Panc1 (cell line): ENCODE data around the gene NFKB1. TPM values are rescaled to one million over a fixed set of nuclear protein-coding genes. Genes with fewer than 3 reads are reported as not detected.

Source experiments
- ATAC-seq: fragments of 200-7000 bp; cut with Tn5 transposase; 2 replicates; pipeline ENCODE4 v1.9.1; 2020; ENCODE audit warnings: mild to moderate bottlenecking, moderate library complexity
- BruUV-seq: library from RNA; stranded (reverse); fragments of 400-500 nt; replicated peaks from 2 replicates; lab custom pipeline; 2021; lab: Mats Ljungman, UMichigan
- CTCF ChIA-PET: fragments of 300-600 bp; sonication (Branson Sonifier 250); formaldehyde crosslinking; loops from one replicate; lab custom pipeline; 2022; ENCODE audit warnings: antibody characterized with exemption; lab: Charles Lee
- POLR2A ChIA-PET: fragments of 300-600 bp; sonication (Branson Sonifier 250); formaldehyde crosslinking; loops from one replicate; lab custom pipeline; 2022; ENCODE audit warnings: antibody characterized with exemption; lab: Charles Lee
- DNase-seq: peaks from one replicate; pipeline ENCODE4 v3.0.0-alpha.2; 2010; ENCODE audit warnings: low read depth, low spot score
- H3K27ac ChIP-seq: 2 replicates; pipeline ENCODE4 v1.5.1; 2011; ENCODE audit warnings: mild to moderate bottlenecking, low read length, inconsistent platforms
- H3K27me3 ChIP-seq: fragments of 200-500 bp; sonication (Bioruptor generic); 2 replicates; pipeline ENCODE4 v1.6.0; 2014; ENCODE audit warnings: low read length, inconsistent platforms; ENCODE audit not compliant: control insufficient read depth, insufficient read depth
- H3K36me3 ChIP-seq: fragments of 200-500 bp; sonication (Bioruptor generic); 2 replicates; pipeline ENCODE4 v1.5.1; 2014; ENCODE audit warnings: inconsistent platforms, mild to moderate bottlenecking, low read length, moderate library complexity; ENCODE audit not compliant: control insufficient read depth, insufficient read depth
- H3K4me1 ChIP-seq: 2 replicates; pipeline ENCODE4 v1.5.1; 2011; ENCODE audit warnings: inconsistent platforms, mild to moderate bottlenecking, low read length, moderate library complexity; ENCODE audit not compliant: control insufficient read depth, insufficient read depth
- H3K4me3 ChIP-seq, 2 experiments: 2 replicates each; pipeline ENCODE4 v1.5.1; 2011 to 2012; ENCODE audit warnings: low read depth in 2 of 2, low read length in 2 of 2, mild to moderate bottlenecking in 2 of 2, inconsistent platforms in 1 of 2, moderate library complexity in 1 of 2
- H3K9me3 ChIP-seq: fragments of 200-500 bp; sonication (Bioruptor generic); 2 replicates; pipeline ENCODE4 v1.5.1; 2014; ENCODE audit warnings: low read depth, mild to moderate bottlenecking, inconsistent platforms, low read length, moderate library complexity; ENCODE audit not compliant: control insufficient read depth, insufficient read depth
- POLR2AphosphoS5 ChIP-seq: IDR thresholded peaks from 2 replicates; pipeline ENCODE4 v1.6.1; 2012; ENCODE audit warnings: mild to moderate bottlenecking, low read depth, low read length, moderate library complexity
- SIN3A ChIP-seq: IDR thresholded peaks from 2 replicates; pipeline ENCODE4 v1.6.1; 2012; ENCODE audit warnings: low read depth, mild to moderate bottlenecking, low read length, moderate library complexity, borderline replicate concordance; ENCODE audit not compliant: insufficient read depth
- TCF7L2 ChIP-seq: IDR thresholded peaks from 2 replicates; pipeline ENCODE4 v1.6.1; 2011; ENCODE audit warnings: mild to moderate bottlenecking, low read depth, low read length, inconsistent platforms
- in situ Hi-C: cut with HindIII; loops from 2 replicates; pipeline ENCODE4 v1.10.0; 2016; ENCODE audit warnings: low sequenced_read_pairs, low pct_unique_long_range_greater_than_20kb
- intact Hi-C: fragments of 100-400 bp; cut with micrococcal nuclease; formaldehyde crosslinking; loops from one replicate; pipeline ENCODE4 v1.10.0; 2022; ENCODE audit not compliant: unreplicated experiment
- total RNA-seq: library from RNA; stranded (reverse); gene quantifications from one replicate; pipeline ENCODE4 v1.2.1, GENCODE V29; 2021; ENCODE audit not compliant: unreplicated experiment
- TF ChIP-seq, protein P1 (sequence below), 2 experiments: IDR thresholded peaks; 2 replicates each; pipeline ENCODE4 v1.6.1; 2011 to 2012; ENCODE audit warnings: low read depth in 2 of 2, control low read depth in 1 of 2, low read length in 1 of 2, mild to moderate bottlenecking in 1 of 2, moderate library complexity in 1 of 2; ENCODE audit not compliant: insufficient read depth in 1 of 2
- TF ChIP-seq, protein P2 (sequence below): fragments of 450-650 bp; IDR thresholded peaks from 2 replicates; pipeline ENCODE4 v1.5.1; 2017; ENCODE audit warnings: mild to moderate bottlenecking

Gene NFKB1
- total RNA-seq, 1 experiment from 2014 or later = 29.0 TPM

DNA sequence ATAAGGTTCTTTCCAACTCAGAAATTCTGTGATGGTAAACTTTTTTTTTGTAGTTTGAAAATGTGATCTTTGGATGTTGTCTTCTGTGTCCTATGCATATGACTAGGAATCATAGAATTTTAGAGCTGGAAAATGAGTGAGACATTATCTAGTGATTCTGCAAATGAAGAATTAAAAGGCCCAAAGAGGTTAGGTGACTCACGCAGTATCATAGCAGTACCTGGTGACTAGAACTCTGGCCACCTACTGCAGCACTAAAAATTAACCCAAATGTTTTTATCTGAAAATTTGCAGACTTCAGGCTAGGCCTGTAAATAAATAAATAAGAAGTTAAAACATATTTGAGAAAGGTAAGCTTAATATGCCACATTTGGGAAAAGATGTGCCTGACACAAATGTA lies 52.8 kb downstream of the NFKB1 start:
- Histone ChIP-seq H3K27me3 (no peaks in the 10 kb centered on the region), H3K4me3 (no peak overlapping the region), H3K27ac (no peak overlapping the region), H3K36me3 (no peaks in the 10 kb centered on the region), H3K9me3 (no peaks in the 10 kb centered on the region), H3K4me1 (no peaks in the 10 kb centered on the region)
- no peak for DNase-seq
- BruUV-seq = no TSS peak
- intact Hi-C loops = no loop called here
- ChIA-PET CTCF (no interaction called here), POLR2A (no interaction called here)
- ATAC-seq = no peak
- TF ChIP-seq, protein P1, sequence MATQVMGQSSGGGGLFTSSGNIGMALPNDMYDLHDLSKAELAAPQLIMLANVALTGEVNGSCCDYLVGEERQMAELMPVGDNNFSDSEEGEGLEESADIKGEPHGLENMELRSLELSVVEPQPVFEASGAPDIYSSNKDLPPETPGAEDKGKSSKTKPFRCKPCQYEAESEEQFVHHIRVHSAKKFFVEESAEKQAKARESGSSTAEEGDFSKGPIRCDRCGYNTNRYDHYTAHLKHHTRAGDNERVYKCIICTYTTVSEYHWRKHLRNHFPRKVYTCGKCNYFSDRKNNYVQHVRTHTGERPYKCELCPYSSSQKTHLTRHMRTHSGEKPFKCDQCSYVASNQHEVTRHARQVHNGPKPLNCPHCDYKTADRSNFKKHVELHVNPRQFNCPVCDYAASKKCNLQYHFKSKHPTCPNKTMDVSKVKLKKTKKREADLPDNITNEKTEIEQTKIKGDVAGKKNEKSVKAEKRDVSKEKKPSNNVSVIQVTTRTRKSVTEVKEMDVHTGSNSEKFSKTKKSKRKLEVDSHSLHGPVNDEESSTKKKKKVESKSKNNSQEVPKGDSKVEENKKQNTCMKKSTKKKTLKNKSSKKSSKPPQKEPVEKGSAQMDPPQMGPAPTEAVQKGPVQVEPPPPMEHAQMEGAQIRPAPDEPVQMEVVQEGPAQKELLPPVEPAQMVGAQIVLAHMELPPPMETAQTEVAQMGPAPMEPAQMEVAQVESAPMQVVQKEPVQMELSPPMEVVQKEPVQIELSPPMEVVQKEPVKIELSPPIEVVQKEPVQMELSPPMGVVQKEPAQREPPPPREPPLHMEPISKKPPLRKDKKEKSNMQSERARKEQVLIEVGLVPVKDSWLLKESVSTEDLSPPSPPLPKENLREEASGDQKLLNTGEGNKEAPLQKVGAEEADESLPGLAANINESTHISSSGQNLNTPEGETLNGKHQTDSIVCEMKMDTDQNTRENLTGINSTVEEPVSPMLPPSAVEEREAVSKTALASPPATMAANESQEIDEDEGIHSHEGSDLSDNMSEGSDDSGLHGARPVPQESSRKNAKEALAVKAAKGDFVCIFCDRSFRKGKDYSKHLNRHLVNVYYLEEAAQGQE (IDR thresholded peaks at IDR 0.05; ENCODE audit: insufficient read depth in 1 of 2, low read depth in 2 of 2, low read length in 1 of 2) = no peak
- TF ChIP-seq, protein P2, sequence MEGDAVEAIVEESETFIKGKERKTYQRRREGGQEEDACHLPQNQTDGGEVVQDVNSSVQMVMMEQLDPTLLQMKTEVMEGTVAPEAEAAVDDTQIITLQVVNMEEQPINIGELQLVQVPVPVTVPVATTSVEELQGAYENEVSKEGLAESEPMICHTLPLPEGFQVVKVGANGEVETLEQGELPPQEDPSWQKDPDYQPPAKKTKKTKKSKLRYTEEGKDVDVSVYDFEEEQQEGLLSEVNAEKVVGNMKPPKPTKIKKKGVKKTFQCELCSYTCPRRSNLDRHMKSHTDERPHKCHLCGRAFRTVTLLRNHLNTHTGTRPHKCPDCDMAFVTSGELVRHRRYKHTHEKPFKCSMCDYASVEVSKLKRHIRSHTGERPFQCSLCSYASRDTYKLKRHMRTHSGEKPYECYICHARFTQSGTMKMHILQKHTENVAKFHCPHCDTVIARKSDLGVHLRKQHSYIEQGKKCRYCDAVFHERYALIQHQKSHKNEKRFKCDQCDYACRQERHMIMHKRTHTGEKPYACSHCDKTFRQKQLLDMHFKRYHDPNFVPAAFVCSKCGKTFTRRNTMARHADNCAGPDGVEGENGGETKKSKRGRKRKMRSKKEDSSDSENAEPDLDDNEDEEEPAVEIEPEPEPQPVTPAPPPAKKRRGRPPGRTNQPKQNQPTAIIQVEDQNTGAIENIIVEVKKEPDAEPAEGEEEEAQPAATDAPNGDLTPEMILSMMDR = no peak
- TF ChIP-seq TCF7L2 (no peak), SIN3A (no peak), POLR2AphosphoS5 (no peak)
- in situ Hi-C loops = no loop called here

DNA sequence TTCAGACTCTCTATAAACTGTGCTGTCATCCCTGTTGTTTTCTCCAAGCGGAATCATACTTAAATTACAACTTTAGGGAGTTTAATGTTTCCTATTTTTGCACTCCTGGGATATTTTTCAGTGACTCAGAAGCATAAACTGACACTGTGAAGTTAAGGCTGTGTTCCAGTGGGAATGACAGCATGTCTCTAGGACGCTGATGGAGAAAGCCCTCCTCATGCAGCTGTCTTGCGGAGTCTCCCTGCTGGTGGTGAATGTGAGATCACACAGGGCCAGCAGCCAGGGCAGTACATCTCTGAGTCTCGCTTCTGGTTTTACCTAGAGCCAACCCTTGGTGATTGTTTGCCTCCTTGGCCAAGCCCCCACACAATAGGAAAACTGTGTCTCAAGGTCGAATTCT lies 53.3 kb downstream of the NFKB1 start:
- Histone ChIP-seq H3K27ac (no peak overlapping the region), H3K4me3 (no peak overlapping the region), H3K4me1 (no peaks in the 10 kb centered on the region), H3K36me3 (no peaks in the 10 kb centered on the region), H3K27me3 (no peaks in the 10 kb centered on the region), H3K9me3 (no peaks in the 10 kb centered on the region)
- DNase-seq = no peak
- intact Hi-C loops (no loop called here), in situ Hi-C loops (no loop called here)
- TF ChIP-seq POLR2AphosphoS5 = no peak
- TF ChIP-seq, protein P1 (IDR thresholded peaks at IDR 0.05; ENCODE audit: insufficient read depth in 1 of 2, low read depth in 2 of 2, low read length in 1 of 2) = no peak
- no peak for TF ChIP-seq SIN3A
- TF ChIP-seq, protein P2 = no peak
- no peak for TF ChIP-seq TCF7L2
- ChIA-PET POLR2A (no interaction called here), CTCF (no interaction called here)
- BruUV-seq = no TSS peak
- no peak for ATAC-seq
